ENCODE measurements around the gene GRWD1. TPM values are rescaled to one million over a fixed set of nuclear protein-coding genes. Genes with fewer than 3 reads are reported as not detected.

The GRWD1 gene
- total RNA-seq, 1 donor = 34.1 TPM

DNA sequence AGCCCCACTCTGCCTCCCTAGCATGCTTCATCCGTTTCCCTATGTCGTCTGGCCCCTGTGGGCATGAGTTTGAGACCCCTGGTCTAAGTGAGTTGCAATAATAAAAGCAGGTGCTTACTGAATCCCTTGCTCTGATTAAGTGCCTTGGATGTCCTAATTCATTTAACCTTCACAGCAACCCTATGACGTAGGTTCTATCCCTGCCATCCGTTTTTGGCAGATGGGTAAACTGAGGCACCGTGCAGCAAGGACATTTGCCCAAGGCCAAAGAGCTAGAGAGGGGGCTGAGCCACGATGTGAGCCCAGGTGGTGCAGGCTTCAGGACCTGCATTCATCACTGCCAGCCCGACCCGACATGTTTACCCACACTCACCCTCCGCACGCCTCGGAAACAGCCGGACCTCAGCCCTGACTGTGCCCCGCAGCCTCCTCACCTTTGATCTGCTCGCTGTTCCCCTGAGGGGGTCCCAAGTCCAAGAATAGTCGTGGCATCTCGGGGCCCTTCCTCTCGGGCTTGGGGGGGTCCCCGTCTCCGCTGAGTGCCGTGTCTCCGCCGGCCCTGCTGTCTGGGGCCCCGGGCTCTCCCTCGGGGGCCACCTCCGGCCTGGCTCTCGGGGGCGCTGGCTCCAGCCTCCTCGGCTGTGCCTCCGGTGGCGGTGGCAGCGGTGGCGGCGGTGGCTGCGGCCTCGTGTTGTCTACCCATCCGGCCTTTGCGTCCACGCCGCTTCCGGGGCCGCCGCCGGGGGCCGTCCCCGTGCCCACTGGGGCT, 51.4 kb downstream of the GRWD1 start:
- H3K4me3 ChIP-seq (ENCODE audit: low read depth, low read length) = no peak overlapping the region

GRCh38 chr19:48497728-48498594, 52.2 kb downstream of the GRWD1 start:
- DNase-seq (ENCODE audit: low read depth) = no peak
- TF ChIP-seq CTCF (IDR thresholded peaks at IDR 0.05; ENCODE audit: insufficient read depth, low read length) = no peak
- H3K4me3 ChIP-seq (ENCODE audit: low read depth, low read length) = no peak overlapping the region

More for the DNA sequence above, 51.4 kb downstream of the GRWD1 start:
- DNase-seq (ENCODE audit: low read depth) = no peak
- no peak for TF ChIP-seq CTCF (IDR thresholded peaks at IDR 0.05; ENCODE audit: insufficient read depth, low read length)

GRCh38 chr19:48498595-48499311, 53.0 kb downstream of the GRWD1 start:
- TF ChIP-seq CTCF (IDR thresholded peaks at IDR 0.05; ENCODE audit: insufficient read depth, low read length) = no peak
- DNase-seq (ENCODE audit: low read depth) = no peak
- H3K4me3 ChIP-seq (ENCODE audit: low read depth, low read length) = no peak overlapping the region

DNA sequence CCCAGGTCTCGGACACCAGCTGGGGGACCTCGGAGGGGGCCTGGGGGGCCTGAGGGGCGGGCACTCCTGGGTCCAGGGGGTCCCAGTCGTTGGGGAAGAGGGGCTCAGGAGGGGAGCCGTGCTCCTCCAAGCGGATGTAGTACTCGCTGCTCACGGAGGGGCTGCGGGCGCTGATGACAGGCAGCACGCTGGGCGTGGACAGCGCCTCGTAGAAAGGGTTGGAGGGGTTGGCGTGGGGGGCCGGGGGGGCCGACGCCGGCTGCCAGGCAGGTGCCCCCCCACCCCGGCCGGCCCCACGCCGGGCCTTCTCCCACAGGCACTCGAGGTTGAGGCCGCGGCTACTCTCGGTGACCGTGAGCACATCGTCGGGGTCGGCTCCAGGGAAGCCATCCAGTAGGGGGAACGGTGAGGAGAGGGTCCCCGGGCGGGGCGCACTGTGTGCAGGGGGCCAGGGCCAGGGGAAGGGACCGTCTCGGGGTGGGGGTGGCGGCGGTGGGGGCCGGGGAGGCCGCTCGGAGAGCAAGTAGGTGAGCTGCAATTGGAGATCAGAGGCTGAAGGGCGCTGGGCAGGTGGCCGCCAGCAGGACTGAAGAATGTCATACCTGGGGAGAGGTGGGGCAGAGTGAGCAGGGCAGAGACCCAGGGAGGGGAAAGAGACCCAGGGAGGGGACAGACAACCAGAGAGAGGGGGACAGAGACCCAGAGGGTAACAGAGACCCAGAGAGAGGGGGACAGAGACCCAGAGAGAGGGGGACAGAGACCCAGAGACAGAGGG, 53.7 kb downstream of the GRWD1 start:
- no peak overlapping the region for H3K4me3 ChIP-seq (ENCODE audit: low read depth, low read length)
- no peak for TF ChIP-seq CTCF (IDR thresholded peaks at IDR 0.05; ENCODE audit: insufficient read depth, low read length)
- no peak for DNase-seq (ENCODE audit: low read depth)

DNA sequence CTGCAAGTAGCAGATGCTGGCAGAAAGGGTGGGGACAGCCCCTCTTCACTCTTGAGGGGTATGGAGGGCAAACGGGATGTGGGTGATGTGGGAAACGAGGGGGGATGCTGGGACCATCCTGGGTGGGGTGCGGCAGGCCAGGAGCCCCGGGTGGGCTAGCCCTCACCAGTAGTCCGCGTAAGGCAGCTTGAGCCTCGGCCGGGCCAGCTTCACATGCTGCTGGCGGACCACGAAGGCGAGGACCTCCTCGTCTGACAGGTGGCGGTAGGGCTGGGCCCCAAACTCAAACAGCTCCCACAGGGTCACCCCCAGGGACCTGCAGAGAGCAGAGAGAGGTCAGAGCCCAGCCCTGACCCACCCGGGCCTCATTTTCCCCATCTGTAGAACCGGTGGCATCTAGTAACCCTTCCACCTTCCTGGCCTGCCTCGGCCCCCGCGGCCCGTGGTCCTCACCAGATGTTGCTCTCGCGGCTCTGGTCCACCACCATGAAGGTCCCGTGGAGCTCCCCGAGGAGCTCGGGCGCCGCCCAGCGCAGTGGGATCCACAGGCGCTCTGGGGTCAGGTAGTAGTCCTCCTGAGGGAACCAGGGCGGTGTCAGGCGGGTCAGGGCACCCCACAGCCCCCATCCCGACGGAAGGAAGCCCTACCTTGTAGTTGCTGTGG, 55.2 kb downstream of the GRWD1 start:
- no peak overlapping the region for H3K4me3 ChIP-seq (ENCODE audit: low read depth, low read length)
- TF ChIP-seq CTCF (IDR thresholded peaks at IDR 0.05; ENCODE audit: insufficient read depth, low read length) = no peak
- DNase-seq (ENCODE audit: low read depth) = no peak

All from fibroblast of the aortic adventitia (primary cell).